HG03469 (cell line): ENCODE measurements around the gene ZMIZ2.
"Not testable (repeated sequence)": the region's sequence is repeated elsewhere in the genome, so short reads cannot be mapped to it uniquely, and the experiment has no call there.

Experiments used
- ATAC-seq: cut with Tn5 transposase; IDR thresholded peaks from one replicate; pipeline ENCODE4 v1.9.1; 2021; ENCODE audit warnings: mild to moderate bottlenecking, moderate library complexity, moderate number of reproducible peaks; ENCODE audit not compliant: unreplicated experiment

Gene ZMIZ2

GRCh38 chr7:44748045-44748947 is at the start of gene ZMIZ2:
Gene ZMIZ2, plus strand, starts transcription at chr7:44748847. Its CDS starts 7,403 bp downstream, at chr7:44756250.
- ATAC-seq: peak; percentile 46

DNA sequence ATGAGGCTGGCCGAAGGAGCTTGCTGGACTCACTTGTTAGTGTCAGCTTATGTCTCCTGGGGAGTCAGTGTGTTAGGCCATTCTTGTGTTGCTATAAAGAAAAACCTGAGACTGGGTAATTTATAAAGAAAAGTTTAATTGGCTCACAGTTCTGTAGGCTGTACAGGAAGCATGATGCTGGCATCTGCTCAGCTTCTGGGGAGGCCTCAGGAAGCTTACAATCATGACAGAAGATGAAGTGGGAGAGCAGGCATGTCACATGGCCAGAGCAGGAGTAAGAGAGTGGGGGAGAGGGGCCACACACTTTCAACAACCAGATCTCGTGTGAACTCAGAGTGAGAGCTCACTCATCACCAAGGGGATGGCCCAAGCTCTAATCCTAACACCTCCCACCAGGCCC is 49.0 kb upstream of the ZMIZ2 start:
- ATAC-seq: not testable (repeated sequence)

DNA sequence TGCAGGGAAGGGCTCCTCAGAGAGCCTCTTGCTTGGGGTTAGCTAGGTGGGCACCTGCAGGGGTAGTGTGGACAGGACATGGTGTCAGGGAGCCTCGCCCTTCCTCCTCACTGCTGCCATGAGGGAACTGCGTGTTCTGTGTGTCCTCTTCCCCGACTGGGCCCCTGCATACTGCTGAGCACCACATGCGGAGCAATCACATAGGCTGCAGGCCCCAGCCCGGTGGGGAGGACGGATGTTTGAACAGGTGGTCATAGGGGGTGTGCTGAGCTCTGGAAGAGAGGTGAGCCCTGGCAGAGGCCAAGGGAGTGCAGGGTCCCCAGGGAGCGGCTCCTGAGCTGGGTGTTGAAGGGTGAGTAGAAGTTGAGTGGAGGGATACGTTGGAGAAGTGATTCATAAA is 48.3 kb upstream of the ZMIZ2 start:
- no peak for ATAC-seq

GRCh38 chr7:44703391-44703790 is 45.3 kb upstream of the ZMIZ2 start:
- not testable (repeated sequence) for ATAC-seq

- no peak for ATAC-seq
Measured at GRCh38 chr7:44703921-44704320, 44.7 kb upstream of the ZMIZ2 start.

DNA sequence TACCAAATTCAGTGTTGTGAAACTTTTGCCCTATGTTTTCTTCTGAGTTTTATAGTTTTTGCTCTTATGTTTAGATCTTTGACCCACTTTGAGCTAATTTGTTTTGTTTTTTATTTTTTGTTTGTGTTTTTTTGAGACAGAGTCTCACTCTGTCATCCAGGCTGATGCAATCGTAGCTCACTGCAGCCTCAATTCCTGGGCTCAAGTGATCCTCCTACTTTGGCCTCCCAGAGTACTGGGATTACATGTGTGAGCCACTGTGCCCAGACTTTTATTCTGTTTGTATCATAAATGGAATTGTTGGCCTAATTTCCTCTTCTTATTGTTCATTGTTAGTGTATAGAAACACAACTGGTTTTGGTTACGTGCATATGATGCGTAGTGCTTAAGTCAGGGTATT is 43.2 kb upstream of the ZMIZ2 start:
- no peak for ATAC-seq

DNA sequence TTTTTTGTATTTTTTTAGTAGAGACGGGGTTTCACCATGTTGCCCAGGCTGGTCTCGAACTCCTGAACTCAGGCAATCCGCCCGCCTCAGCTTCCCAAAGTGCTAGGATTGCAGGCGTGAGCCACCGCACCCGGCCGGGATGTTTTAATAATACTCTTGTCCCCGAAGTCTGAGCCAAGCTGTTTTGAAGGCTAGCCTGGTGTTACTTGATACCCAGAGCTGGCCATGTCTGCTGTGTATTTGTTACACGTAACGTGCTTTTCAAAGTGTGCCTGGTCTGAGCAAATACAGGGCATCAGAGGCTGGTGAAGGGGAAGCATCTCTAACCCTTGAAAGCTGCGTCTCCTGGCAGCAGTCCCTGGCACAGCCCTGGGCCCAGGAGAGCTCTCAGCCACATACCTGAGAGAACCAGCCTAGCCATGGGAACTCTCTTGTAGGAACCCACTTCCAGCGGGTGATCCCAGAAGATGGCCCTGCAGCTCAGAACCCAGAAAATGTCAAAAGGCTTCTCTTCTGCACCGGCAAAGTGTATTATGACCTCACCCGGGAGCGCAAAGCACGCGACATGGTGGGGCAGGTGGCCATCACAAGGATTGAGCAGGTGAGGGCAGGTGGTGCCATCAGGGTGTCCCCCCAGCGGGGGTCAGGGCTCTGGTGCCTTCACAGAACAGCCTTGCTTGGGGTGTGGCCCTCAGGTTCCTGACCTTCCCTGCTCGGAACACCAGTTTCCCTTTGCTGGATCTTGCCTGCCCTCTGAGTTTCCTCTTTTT is 41.7 kb upstream of the ZMIZ2 start:
- no peak for ATAC-seq

DNA sequence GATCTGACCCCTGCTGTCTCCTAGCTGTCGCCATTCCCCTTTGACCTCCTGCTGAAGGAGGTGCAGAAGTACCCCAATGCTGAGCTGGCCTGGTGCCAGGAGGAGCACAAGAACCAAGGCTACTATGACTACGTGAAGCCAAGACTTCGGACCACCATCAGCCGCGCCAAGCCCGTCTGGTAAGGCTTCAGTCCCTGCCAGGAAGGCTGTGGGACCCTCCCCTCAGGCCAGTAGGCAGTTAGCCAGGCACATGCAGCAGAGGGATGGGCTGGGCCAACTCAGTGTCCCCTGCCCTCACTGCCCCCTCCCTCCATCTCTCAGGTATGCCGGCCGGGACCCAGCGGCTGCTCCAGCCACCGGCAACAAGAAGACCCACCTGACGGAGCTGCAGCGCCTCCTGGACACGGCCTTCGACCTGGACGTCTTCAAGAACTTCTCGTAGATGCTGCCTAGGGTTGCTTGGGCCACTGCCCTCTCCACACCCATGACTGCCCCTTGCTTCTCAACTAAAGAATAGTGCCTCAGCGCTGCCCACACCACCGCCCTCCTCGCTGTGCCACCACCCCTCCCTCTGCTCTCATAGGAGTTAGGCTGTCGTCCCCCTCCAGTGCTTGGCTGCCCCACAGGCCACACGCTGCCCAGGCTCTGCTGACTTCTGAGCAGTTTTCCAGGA is 41.0 kb upstream of the ZMIZ2 start:
- ATAC-seq: no peak

GRCh38 chr7:44709011-44709915 is 39.4 kb upstream of the ZMIZ2 start:
- ATAC-seq: no peak

GRCh38 chr7:44709945-44710596 is 38.6 kb upstream of the ZMIZ2 start:
- ATAC-seq: no peak

DNA sequence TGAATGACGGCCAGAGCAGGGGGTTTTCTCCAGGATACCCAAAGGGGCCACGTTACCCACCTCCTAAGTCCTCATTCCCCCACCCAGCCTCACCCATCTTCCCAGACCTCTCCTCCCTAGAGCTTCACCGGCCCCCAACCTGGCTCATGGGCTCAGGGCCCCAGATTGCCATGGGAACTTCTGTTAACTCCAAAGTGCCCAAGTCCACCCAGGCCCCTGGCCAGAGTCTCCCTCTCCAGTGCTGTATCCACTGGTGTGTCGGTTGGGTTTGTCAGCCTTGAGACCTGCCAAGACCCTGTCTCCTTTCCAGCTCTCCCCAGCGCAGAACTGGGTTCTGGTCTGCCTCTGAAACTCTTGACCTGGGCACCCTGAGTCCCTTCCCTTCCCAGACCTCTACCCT is 37.1 kb upstream of the ZMIZ2 start:
- no peak for ATAC-seq

DNA sequence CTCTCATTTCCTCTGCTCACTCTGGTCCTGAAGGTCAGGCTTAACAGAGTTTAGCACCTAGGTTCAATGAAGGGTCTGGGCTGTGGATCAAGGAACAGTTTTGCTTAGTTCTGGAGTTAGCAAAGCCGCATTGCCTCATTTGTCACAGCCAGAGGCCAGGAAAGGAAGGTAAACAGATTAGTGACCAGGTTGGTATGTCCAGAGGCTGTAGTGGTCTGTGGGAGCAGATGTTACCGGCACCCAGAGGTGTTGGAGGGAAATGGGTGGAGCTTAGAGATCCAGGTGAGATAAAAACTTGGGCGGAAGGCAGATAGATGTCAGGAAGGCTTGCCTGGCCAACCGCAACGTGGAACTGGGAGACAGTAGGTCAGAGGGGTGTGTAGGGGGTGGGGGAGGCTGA is 36.6 kb upstream of the ZMIZ2 start:
- ATAC-seq: no peak

DNA sequence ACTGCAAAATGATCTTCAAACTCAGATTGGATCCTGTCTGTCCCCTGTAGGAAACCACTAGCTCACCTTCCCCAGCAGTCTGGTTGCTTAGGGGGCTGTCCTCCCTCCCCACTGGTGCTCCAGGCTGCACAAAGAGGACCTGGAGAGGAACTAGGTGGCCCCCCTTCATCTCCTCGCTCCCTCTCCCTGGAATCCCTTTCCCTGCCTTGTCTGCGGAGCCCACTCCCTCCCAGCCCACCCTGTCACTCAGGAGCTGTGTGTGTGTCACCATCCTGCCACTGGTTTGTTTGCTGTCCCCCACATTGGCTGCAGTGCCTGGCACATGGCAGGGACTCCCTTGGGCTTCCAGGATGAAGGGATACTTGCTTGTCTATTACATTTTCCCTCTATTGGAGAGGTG is 35.5 kb upstream of the ZMIZ2 start:
- no peak for ATAC-seq

- no peak for ATAC-seq
Measured at GRCh38 chr7:44713680-44714335, 34.8 kb upstream of the ZMIZ2 start.

- no peak for ATAC-seq
Measured at GRCh38 chr7:44716205-44716604, 32.4 kb upstream of the ZMIZ2 start.

GRCh38 chr7:44720301-44720700 is 28.3 kb upstream of the ZMIZ2 start:
- ATAC-seq: no peak

- ATAC-seq: no peak
Measured at GRCh38 chr7:44724276-44724675, 24.4 kb upstream of the ZMIZ2 start.

DNA sequence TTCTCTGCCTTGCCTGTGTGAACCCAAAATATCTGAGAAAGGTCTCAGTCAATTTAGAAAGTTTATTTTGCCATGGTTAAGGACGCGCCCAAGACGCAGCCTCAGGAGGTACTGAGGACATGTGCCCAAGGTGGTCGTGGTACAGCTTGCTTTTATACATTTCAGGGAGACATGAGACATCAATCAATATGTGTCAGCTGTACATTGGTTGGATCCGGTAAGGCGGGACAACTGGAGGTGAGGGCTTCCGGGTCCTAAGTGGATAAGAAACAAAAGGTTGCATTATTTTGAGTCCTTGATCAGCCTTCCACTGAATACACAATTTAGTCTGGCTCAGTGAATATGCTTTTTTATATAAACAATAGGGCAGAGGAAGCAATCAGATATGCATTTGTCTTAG is 22.4 kb upstream of the ZMIZ2 start:
- not testable (repeated sequence) for ATAC-seq

- ATAC-seq: no peak
Measured at GRCh38 chr7:44727158-44727936, 21.3 kb upstream of the ZMIZ2 start.
